Thoracic aorta (tissue), 2 donors: ENCODE results near the gene GRN. TPM values are rescaled to one million over a fixed set of nuclear protein-coding genes. Genes with fewer than 3 reads are reported as not detected.

Source experiments
- ATAC-seq: fragments of 150-250 bp; one replicate; pipeline ENCODE4 v1.8.0; 2017; ENCODE audit warnings: low read depth; ENCODE audit not compliant: insufficient number of reproducible peaks, low FRiP score
- DNase-seq: peaks from one replicate; pipeline ENCODE4 v3.0.0-alpha.2; 2020; ENCODE audit warnings: low spot score
- H3K27ac ChIP-seq, 2 donors: fragments of 200-600 bp; sonication (generic); 1 replicate in 1 of 2; 2 replicates in 1 of 2; pipeline ENCODE4 v1.5.1; 2016; ENCODE audit warnings: mild to moderate bottlenecking in 2 of 2, moderate library complexity in 2 of 2
- H3K27me3 ChIP-seq: fragments of 200-600 bp; sonication (generic); replicated peaks from 2 replicates; pipeline ENCODE4 v1.6.0; 2016; ENCODE audit warnings: mild to moderate bottlenecking; ENCODE audit not compliant: insufficient read depth
- H3K36me3 ChIP-seq: fragments of 200-600 bp; sonication (generic); one replicate; pipeline ENCODE4 v1.5.1; 2016
- H3K4me1 ChIP-seq, 2 donors: fragments of 200-600 bp; sonication (generic); 1 replicate in 1 of 2; 2 replicates in 1 of 2; pipeline versions ENCODE4 v1.5.1 to v1.6.0; 2016; ENCODE audit warnings: low read depth in 2 of 2, mild to moderate bottlenecking in 1 of 2; ENCODE audit not compliant: control insufficient read depth in 1 of 2
- H3K4me3 ChIP-seq: fragments of 200-600 bp; sonication (generic); 2 replicates; pipeline ENCODE4 v1.5.1; 2016; ENCODE audit warnings: mild to moderate bottlenecking
- H3K9me3 ChIP-seq: fragments of 200-600 bp; sonication (generic); 2 replicates; pipeline ENCODE4 v1.5.1; 2016
- total RNA-seq, 2 donors: library from RNA; depleted of rRNA; stranded (reverse); fragments of >200 nt; gene quantifications; one replicate each; pipeline versions ENCODE4 v1.1.0 to v1.2.3, GENCODE V29; 2016
- TF ChIP-seq, protein P1 (sequence below): fragments of 200-600 bp; sonication (generic); IDR thresholded peaks from one replicate; pipeline ENCODE4 v1.5.1; 2019; ENCODE audit warnings: antibody characterized with exemption

Gene GRN
- total RNA-seq, 2 donors from 2014 or later = 203 to 292 TPM

DNA sequence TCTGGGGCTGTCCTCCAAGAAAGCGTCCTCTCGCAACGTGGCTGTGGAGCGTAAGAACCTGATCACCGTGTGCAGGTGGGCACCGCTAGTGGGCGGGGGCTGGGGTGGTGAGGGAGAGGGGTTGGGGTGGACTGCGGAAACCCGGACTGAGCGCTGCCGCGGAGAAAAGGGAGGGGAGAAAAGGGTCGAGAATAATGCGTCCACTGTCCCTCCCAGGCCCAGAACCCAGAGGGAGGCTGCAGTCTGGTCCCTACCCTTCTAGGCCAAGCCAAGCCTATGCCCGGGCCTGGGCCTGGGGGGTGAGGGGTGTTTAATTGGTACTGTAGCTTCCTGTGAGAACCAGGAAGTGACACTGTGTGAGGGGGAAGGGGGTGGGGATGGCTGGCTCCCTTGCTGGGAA, 36.2 kb upstream of the GRN start:
- Histone ChIP-seq H3K4me3 (peak overlapping the region; percentile 65), H3K9me3 (no peaks in the 10 kb centered on the region), H3K36me3 (no peaks in the 10 kb centered on the region), H3K27ac (no peak overlapping the region), H3K27me3 (no peaks in the 10 kb centered on the region), H3K4me1 (peaks cover 7 to 16% of the 10 kb centered on the region in 2 donors)
- ATAC-seq (no peak), DNase-seq (no peak)
- TF ChIP-seq, protein P1, sequence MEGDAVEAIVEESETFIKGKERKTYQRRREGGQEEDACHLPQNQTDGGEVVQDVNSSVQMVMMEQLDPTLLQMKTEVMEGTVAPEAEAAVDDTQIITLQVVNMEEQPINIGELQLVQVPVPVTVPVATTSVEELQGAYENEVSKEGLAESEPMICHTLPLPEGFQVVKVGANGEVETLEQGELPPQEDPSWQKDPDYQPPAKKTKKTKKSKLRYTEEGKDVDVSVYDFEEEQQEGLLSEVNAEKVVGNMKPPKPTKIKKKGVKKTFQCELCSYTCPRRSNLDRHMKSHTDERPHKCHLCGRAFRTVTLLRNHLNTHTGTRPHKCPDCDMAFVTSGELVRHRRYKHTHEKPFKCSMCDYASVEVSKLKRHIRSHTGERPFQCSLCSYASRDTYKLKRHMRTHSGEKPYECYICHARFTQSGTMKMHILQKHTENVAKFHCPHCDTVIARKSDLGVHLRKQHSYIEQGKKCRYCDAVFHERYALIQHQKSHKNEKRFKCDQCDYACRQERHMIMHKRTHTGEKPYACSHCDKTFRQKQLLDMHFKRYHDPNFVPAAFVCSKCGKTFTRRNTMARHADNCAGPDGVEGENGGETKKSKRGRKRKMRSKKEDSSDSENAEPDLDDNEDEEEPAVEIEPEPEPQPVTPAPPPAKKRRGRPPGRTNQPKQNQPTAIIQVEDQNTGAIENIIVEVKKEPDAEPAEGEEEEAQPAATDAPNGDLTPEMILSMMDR = no peak

DNA sequence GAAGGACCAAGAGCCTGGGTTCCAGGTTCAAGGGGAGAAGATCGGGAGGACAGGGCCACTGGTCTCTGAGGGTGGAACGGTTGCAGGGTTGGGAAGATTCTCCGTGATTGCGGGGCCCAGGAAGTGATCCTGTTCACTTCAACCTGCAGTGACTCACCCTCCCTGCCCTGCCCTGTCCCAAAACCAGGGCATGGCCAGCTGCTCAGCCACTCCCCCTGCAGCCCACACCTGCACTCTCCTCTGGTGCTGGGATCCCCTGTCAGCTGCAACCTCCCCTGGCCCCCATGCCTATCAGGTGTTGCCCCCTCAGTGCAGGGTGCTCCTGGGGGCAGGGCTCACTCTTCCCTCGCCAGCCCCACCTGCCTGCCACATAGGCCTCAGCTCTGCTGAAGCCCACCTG, 35.6 kb upstream of the GRN start:
- DNase-seq (no peak), ATAC-seq (no peak)
- no peak overlapping the region for H3K27ac ChIP-seq
- H3K4me3 ChIP-seq = no peak overlapping the region
- no peaks in the 10 kb centered on the region for H3K27me3 ChIP-seq
- H3K36me3 ChIP-seq = no peaks in the 10 kb centered on the region
- peaks cover 7 to 16% of the 10 kb centered on the region in 2 donors for H3K4me1 ChIP-seq
- H3K9me3 ChIP-seq = no peaks in the 10 kb centered on the region
- TF ChIP-seq, protein P1 = no peak

DNA sequence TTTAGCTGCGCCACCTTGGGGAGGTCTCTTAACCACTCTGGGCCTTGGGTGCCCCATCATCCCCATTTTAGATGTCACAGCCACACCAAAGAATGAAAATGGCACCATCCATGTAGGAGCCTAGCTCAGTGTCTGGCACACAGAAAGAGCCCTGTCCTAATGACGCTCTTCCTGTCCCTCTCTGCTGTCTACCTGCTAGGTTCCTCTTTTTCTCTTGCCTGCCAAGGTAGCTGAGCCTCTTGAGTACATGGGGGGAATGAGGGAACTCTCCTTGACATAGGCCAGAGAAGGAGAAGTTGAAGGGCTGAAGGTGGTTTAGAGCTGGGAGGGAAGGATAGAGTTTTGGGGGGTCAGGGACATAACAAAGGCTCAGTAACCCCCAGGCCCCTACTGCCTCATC, 34.9 kb upstream of the GRN start:
- Histone ChIP-seq H3K36me3 (no peaks in the 10 kb centered on the region), H3K4me1 (peaks cover 9 to 21% of the 10 kb centered on the region in 2 donors), H3K4me3 (no peak overlapping the region), H3K27ac (no peak overlapping the region), H3K9me3 (no peaks in the 10 kb centered on the region), H3K27me3 (no peaks in the 10 kb centered on the region)
- TF ChIP-seq, protein P1 = no peak
- DNase-seq (no peak), ATAC-seq (no peak)

DNA sequence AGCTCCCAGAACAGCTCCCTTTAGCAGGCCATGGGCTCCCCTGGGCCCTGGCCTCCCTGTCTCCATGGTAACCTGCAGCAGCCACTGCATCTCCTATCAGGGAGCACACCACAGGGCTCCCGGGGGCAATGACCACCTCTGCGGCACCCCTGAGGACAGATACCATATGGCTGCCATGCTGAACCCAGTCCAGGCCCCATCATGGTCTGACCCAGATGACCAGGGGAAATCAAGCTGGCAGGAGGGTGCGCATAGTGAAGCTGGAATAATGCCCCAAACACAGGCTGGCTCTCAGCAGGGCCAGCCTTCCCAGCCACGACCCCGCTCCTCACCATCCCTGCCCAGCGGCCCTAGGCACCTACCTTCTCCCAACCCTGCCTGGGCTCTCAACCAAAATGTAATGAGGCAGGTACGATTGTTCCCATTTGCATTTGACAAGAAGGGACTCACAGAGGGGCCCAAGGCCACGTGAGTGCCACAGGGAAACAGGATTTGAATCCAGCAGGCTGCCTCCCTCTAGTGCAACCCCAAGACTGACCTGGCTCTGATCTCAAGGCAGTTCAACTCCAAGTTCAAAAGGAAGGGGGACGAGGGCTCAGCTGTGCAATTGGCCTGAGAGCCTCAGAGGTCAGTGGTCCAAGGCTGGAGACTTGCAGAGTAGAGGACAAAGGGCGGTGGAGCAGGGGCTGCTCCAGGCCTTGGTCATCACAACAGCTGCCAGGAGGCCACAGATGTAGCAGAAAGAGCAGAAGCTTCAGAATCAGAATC, 34.3 kb upstream of the GRN start:
- no peaks in the 10 kb centered on the region for H3K36me3 ChIP-seq
- ATAC-seq (no peak), DNase-seq (no peak)
- H3K4me3 ChIP-seq = no peak overlapping the region
- H3K27ac ChIP-seq = no peak overlapping the region
- H3K4me1 ChIP-seq = peaks cover 9 to 21% of the 10 kb centered on the region in 2 donors
- no peaks in the 10 kb centered on the region for H3K9me3 ChIP-seq
- no peaks in the 10 kb centered on the region for H3K27me3 ChIP-seq
- TF ChIP-seq, protein P1 = no peak

DNA sequence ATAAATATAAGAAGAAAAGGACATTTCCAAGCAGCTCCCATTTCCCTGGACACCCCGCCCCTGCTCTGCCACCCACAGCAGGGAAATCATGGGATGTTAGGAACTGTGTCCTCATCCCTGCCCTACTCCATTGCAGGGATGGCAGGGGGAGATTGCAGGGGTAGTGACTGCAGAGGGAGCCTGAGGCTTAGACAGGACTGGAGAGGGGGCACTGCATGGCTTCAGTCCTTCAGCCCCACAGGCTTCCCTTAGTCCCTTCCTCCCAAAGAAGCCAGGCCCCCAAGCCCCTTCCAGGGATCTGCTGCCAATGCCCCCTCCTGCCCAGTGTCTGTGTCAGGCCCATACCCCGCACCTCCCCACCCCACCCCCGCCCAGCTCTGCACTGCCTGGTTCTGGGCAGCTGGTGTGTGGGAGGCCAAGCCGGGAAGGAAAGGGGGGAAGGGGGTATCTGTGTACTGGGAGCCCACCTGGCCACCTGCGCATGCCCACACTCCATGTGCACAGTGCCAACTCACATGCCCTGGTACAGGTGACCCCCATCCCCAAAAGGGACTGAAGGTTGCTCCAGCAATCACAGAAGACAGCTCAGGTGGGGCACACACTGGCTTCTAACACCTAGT, 33.4 kb upstream of the GRN start:
- H3K27me3 ChIP-seq = peaks cover 6% of the 10 kb centered on the region

More for the DNA sequence above, 33.4 kb upstream of the GRN start:
- H3K4me3 ChIP-seq = no peak overlapping the region
- TF ChIP-seq, protein P1 = no peak
- no peak for ATAC-seq
- H3K36me3 ChIP-seq = no peaks in the 10 kb centered on the region
- DNase-seq = no peak
- H3K27ac ChIP-seq = no peak overlapping the region
- peaks cover 9 to 21% of the 10 kb centered on the region in 2 donors for H3K4me1 ChIP-seq
- no peaks in the 10 kb centered on the region for H3K9me3 ChIP-seq
